Mammary microvascular endothelial cell (primary cell): ENCODE results near the gene FAT1. TPM values are rescaled to one million over a fixed set of nuclear protein-coding genes. Genes with fewer than 3 reads are reported as not detected.

Source experiments
- total RNA-seq: library from RNA; depleted of rRNA; stranded (reverse); fragments of >200 nt; gene quantifications from 2 replicates; pipeline ENCODE4 v1.2.3, GENCODE V29; 2015

Gene FAT1
- 1.5 and 1.6 TPM in 2 replicates for total RNA-seq

GRCh38 chr4:186723292-186724057 lies at the start of gene FAT1:
Gene FAT1 (minus strand): TSS chr4:186723856. CDS start chr4:186709827, 14,029 bp downstream.

DNA sequence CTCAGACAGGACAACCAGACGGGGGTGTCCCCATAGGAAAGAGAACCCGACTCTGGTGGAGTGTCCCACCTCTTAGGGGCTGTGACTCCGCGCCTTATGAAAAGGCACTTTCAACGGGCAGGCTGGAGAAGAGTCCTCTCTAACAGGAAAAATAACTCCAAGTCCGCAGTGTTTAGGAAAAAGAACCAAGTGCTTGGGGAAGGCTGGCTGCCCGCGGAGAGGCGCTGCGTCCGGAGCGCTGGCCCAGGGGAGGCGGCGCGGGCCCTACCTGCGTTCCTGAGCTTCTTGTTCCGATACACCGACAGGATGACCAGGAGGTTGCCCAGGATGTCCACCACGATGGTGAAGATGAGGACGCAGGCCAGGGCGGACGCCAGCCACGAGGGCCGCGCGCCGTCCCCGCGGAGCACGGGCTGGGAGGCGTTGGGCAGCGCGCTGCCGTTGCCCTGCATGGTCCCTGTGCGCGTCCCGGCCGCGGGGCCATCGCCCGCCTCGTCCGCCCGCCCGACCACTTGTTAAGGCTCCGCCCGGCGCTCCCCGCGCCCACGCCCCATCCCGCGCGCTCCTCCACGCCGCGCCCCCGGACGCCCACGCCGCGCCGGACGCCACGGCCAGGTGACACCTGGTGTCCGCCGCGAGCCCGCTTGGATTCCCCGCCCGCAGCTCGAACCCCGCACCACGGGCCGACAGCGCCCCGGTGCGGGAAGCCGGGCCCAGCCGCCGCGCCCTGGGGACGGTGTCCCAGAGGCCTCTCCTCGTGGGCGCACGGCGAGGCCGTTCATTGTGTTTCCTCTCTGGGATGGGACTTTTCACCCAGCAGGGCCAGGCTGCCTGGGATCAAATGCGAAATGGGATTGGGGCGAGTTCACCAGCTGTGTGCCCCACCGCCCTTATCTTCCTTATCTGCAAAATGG lies 168.5 kb downstream of the FAT1 start, which contains the start of gene MTNR1A:
MTNR1A (minus strand) TSS at position 654 of the 914 bp plus-strand sequence; CDS start at position 452, 202 bp downstream.

Other genes starting within 250 kb of the FAT1 start
- gene MTNR1A, start 168.3 kb downstream of the FAT1 start, total RNA-seq, result not detected in 2 replicates